Fibroblast of upper back skin (primary cell): ENCODE data around the gene NSMCE1.
"Not testable (repeated sequence)": the region's sequence is repeated elsewhere in the genome, so short reads cannot be mapped to it uniquely, and the experiment has no call there.

ENCODE experiments used
- DNase-seq: peaks from one replicate; pipeline ENCODE4 v3.0.0-alpha.2; 2013

NSMCE1 gene

GRCh38 chr16:27302126-27302525 is 33.6 kb upstream of the NSMCE1 start:
- DNase-seq = no peak

GRCh38 chr16:27301236-27301861 is 32.8 kb upstream of the NSMCE1 start:
- no peak for DNase-seq

GRCh38 chr16:27298132-27298531 is 29.6 kb upstream of the NSMCE1 start:
- DNase-seq = no peak

- DNase-seq = no peak
Observed at GRCh38 chr16:27293343-27293742, 24.8 kb upstream of the NSMCE1 start.

GRCh38 chr16:27291722-27292240 is 23.2 kb upstream of the NSMCE1 start:
- DNase-seq = no peak

- no peak for DNase-seq
Observed at GRCh38 chr16:27291106-27291505, 22.5 kb upstream of the NSMCE1 start.

GRCh38 chr16:27290562-27290961 is 22.0 kb upstream of the NSMCE1 start:
- DNase-seq = no peak

GRCh38 chr16:27289669-27290068 is 21.1 kb upstream of the NSMCE1 start:
- DNase-seq = peak; percentile 66

- not testable (repeated sequence) for DNase-seq
Observed at GRCh38 chr16:27288313-27288712, 19.7 kb upstream of the NSMCE1 start.

GRCh38 chr16:27287887-27288286 is 19.3 kb upstream of the NSMCE1 start:
- no peak for DNase-seq

GRCh38 chr16:27287051-27287811 is 18.7 kb upstream of the NSMCE1 start:
- DNase-seq = no peak

- peak; percentile 97 for DNase-seq
Observed at GRCh38 chr16:27286451-27286850, 17.9 kb upstream of the NSMCE1 start.

- no peak for DNase-seq
Observed at GRCh38 chr16:27285676-27286196, 17.2 kb upstream of the NSMCE1 start.

- no peak for DNase-seq
Observed at GRCh38 chr16:27284865-27285675, 16.5 kb upstream of the NSMCE1 start.

- no peak for DNase-seq
Observed at GRCh38 chr16:27281243-27281642, 12.7 kb upstream of the NSMCE1 start.

- no peak for DNase-seq
Observed at GRCh38 chr16:27275394-27275793, 6.8 kb upstream of the NSMCE1 start.

- DNase-seq = not testable (repeated sequence)
Observed at GRCh38 chr16:27274424-27274874, 5.9 kb upstream of the NSMCE1 start.

- DNase-seq = peak; percentile 66
Observed at GRCh38 chr16:27273670-27274423, 5.3 kb upstream of the NSMCE1 start.

- DNase-seq = no peak
Observed at GRCh38 chr16:27273330-27273669, 4.7 kb upstream of the NSMCE1 start.

- DNase-seq = not testable (repeated sequence)
Observed at GRCh38 chr16:27272697-27273096, 4.1 kb upstream of the NSMCE1 start.

GRCh38 chr16:27272076-27272475 is 3.5 kb upstream of the NSMCE1 start:
- DNase-seq = no peak

- DNase-seq = no peak
Observed at GRCh38 chr16:27270349-27270748, 1.8 kb upstream of the NSMCE1 start.
